GM19043 (cell line): ENCODE measurements around the gene LRP2.

Experiments
- ATAC-seq: cut with Tn5 transposase; IDR thresholded peaks from one replicate; pipeline ENCODE4 v1.9.1; 2021; ENCODE audit warnings: low read depth; ENCODE audit not compliant: unreplicated experiment

The LRP2 gene

DNA sequence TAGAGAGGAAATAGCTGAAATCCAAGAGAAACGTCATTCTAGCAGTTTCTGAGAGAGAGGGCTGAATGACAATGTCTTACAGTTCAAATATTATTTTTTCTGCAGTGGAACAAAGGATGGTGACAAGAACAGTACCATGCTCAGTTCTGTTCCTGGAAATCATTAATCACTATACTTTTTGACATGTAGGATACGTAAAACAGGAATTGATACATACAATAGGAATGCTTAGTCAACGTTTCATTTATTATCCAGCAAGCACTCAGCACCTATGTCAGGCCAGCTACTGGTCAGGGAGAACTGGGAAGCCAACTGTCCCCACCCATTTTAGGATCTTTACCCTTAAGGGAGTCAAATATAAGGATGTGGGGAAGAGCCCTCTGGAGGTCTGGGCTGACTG lies 178.3 kb downstream of the LRP2 start:
- no peak for ATAC-seq

DNA sequence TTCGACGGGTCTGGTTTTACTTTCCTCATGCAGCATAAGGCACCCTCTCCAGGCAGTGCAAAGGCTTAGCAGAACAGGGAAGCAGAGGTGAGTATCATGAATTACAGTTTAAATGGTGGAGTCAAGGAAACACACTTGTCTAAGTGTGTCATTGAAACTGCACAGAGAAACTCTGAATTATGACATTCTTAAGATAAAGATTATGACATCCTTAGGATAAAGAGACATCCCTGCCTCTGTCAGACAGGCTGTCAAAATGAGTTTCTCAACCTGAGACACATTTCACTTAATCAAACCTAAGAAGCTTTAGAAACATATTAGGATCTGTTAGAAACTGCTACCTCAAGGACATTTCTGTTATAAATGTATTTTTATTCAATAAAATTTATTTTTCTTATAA lies 179.8 kb downstream of the LRP2 start:
- no peak for ATAC-seq

DNA sequence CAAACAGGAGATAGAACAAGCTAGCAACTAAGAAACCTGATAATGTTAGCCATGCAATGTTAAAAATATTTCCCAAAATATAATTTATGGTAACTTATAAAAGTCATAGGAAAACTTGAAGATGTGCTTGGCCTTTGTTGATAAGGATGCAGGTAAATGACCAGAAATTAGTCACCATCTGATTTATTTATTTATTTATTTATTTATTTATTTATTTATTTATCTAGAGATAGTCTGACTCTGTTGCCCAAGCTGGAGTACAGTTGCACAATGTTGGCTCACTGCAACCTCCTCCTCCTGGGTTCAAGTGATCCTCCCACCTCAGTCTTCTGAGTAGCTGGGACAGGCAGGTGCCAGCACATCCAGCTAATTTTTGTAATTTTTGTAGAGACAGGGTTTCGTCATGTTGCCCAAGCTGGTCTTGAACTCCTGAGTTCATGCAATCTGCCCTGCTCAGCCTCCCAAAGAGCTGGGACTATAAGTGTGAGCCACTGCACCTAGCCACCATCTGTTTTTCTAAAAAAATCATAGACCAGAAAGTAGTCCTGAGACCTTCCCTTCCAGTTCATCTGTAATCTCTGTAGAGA lies 183.4 kb downstream of the LRP2 start:
- ATAC-seq, result no peak

DNA sequence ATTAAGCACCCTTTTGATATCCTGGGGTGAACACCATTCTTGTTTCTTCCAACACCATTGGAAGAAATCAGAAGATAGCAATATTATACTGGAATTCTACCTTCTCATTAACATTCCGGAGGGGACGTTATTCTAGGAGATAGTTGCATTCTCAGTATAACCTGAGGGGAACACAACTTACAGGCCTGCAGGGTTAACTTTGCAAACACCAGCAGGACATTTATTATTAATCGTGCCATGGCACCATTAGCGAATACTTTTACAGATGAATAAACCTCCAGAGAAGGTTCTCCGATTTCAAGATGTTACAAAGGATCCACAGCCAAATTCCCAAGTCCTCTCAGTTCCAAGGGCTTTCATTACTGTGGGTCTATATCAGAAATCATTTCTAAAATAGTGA lies 184.0 kb downstream of the LRP2 start:
- ATAC-seq, result no peak

DNA sequence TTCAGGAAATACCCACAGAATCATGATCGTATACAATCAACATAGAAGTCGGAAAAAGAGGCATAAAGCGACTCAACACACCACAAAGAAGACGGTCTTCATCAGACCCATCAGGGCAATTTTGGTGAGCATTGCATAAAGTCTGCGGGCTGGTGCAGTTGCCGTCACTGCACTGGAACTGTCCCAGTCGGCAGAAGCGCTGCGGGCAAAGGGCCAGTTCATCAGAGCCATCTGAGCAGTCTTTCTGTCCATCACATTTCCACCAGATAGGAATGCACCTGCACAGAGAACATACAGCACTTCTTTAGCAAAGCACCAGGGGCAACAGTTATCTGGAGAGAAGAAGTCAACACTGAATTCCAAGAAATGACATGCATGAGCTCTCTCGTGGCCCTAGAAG lies 187.2 kb downstream of the LRP2 start:
- ATAC-seq, result no peak

DNA sequence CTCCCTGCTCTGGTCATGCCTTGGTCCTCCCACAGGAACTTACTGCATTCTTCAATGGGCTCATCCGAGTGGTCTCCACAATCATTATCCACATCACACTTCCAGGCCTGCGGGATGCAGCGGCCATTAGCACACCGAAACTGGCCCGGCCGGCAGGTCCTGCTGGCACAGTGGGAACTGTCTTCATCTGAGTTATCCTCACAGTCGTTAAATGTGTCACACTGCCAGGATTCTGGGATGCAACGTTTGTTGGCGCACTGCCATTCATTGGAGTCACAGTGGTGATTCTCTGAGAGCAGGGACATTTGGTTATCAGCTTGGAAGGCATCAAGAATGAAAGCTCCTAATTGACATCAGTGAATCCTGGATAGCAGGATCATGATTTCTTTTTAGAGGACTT lies 188.5 kb downstream of the LRP2 start:
- ATAC-seq, result no peak

DNA sequence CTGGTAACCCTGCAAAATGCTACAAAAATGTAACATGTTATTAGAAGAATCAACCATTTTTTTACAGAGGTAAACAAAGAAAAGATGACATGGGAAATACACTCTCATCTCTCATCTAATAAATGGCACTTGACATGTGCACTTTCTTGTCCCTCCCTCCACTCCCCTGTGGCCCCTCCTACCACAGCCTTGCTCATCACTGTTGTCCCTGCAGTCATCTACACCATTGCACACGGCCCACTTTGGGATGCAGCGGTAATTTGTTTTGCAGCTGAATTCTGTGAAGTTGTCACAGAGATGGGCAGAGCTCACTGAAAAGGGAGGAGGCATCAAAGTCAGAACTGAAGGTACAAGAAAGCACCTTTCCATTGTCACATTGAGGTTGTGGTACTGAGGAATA lies 189.4 kb downstream of the LRP2 start:
- no peak for ATAC-seq

DNA sequence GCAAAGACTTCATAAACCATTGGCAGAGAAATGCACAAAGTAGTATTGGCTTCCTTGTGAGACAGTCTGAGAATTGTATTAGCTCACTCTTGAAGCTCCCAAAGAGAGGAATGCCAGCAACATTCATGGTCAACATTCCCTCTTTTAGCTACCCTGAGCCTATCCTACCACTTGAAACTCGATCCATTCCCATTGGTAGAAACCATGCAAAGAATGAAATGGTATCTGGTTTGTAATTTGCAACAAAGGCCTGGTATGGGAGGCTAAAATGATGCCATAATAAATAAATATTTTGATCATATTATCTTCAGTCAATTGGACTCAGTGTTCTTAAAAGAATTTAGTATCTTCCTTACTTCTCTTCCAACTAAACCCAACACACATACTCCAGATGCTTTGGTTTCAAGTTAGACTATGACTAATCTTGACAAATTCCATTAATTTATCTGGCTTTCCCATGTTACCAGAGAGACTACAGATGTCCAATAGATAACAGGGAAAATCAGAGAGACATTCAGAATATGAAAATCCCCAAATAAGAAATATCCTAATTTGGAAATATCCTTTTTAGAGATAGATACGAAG lies 190.1 kb downstream of the LRP2 start:
- ATAC-seq, result no peak

DNA sequence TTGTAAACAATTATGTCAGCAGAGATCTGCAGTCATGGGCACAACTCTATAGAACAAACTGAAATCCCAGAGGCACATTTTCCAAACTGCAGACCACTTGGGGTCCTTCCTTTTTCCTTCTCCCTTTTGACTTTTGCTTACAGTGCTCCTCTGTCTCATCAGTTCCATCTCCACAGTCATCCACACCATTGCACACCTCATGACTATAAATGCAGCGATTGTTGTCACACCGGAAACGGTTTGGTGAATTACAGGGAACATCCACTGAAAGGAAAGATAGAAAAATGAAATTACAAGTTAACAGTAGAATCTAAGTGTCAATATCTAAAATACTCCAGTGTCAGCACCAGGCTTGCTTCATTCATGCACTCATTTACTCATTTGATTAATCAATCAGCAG lies 196.5 kb downstream of the LRP2 start:
- ATAC-seq, result no peak

DNA sequence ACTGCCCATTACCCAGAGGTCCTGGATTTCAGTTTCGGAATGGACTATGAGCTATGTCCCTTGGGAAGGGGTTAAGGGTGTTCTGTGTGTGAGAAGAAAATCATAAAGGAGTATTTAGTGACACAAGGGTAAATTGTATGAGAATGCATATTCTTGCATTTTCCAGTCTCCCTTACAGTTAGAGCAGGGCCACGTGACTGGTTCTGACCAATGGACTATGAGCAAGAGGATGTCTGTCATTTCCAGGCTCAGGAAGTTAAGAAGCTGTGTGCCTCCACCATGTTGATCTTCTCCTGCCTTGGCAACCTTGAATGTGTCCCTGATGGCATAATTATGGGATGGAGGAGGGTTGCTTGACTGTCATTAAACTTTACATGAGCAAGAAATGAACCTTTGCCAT lies 198.0 kb downstream of the LRP2 start:
- no peak for ATAC-seq

DNA sequence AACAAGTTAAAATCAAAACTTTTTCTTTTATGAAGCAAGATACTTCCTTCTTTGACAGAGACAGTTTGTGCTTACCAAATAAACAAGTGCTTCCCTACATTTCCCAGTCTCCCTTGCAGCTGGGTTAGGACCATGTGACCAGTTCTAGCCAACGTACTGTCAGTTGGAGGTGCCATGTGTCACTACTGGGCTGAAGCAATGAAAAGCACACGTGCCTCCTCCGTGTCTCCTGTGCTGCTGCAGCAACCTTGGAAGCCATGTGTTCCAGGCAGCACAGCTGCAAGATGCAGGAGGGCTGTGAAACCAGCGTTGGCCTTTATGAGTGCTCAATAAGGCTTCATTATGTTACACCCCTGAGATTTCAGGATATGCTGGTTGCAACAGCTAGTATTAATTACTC lies 199.7 kb downstream of the LRP2 start:
- ATAC-seq, result no peak

DNA sequence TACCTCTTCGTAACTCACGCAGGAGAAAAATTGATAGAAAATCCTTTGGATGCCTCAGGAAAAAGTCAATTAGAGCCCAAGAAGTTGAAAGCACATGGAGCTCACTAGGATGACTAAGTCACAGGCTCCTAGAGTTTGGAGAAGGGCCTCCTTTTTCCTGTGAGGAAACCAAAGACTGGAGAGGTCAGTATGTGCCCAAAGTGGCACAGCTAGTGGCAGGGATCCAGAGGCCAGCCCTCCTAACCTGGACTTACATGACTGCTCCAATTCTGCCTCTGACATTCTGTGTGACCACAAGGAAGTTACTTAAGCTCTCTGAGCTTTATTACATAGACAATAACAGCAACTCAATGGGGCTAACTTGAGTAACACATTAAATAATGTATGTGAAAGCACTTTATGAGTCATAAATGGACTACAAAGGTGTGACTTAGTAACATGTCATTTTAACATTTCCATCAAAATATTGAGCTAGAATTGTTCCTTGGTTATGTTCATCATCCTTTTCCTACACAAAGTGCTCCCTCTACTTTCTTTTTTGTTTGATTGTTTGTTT lies 201.3 kb downstream of the LRP2 start:
- ATAC-seq, result no peak

DNA sequence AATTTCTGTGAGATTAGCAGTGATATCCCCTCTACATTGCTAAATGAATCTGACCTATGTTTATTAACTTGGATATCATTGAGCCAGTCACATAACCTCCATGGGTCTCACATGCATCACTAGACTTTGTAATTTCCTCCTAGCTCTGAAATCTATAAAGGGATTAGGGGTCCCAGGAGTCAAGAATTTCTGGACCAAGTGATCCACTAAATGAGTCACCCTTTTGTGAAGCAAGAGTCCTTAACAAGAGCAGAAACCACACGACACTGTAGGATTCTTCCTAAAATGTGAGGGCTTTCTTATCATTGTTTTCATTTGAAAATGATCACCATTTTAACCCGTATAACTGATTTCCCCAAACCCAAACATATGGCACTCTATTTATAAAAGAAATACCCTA lies 202.6 kb downstream of the LRP2 start:
- no peak for ATAC-seq

DNA sequence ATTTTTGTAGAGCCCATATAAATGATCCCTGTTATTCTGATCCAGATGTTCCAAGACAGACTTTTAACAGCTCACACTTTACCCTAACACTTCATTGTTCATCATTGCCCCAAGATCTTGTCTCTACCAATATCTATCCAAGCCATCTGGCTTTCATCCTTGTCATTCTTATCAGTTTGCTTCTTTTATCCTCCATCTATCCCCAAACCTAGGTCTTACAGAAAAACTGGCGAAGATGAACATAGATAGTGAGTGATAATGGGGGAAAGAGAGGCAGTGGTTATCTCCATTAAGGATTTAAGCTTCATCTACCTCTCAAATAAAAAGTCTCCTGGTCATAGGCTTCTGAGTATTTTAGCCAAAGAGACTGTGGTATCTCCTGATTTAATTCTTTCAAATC lies 203.5 kb downstream of the LRP2 start:
- ATAC-seq, result no peak

DNA sequence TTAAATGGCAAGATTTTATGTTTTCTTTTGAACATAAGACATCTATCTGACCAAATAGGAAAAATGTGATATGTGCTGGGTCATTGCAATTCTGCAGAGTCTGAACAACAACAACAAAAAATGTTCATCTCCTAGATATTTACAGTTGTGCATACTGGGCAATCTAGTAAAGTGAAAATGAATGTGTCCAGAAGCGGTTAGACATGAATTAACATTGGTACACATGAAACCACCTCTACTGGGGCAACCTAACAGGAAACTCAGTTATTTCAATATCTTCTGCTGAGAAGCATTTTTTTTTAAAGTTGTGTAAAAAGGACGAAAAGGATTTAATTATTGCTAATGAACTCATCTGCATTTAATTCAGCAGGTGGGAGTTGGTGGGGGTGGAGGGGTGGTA lies 216.1 kb downstream of the LRP2 start:
- ATAC-seq, result no peak

DNA sequence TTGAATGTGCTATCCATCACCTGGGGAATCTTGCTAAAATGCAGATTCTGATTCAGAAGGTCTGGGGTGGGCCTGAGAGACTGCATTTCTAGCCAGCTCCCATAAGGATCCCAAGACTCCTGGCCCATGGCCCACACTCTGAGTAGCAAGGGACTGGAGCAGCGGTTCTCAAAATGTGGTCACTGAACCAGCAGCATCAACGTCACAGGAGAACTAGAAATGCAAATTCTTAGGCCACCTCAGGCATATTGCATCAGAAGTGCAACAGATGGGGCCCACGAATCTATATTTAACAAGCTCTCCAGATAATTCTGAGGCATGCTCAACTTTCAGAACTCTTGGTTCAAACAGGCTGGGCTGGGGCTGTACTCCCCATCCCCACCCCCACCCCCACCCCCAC lies 218.3 kb downstream of the LRP2 start:
- ATAC-seq, result no peak

DNA sequence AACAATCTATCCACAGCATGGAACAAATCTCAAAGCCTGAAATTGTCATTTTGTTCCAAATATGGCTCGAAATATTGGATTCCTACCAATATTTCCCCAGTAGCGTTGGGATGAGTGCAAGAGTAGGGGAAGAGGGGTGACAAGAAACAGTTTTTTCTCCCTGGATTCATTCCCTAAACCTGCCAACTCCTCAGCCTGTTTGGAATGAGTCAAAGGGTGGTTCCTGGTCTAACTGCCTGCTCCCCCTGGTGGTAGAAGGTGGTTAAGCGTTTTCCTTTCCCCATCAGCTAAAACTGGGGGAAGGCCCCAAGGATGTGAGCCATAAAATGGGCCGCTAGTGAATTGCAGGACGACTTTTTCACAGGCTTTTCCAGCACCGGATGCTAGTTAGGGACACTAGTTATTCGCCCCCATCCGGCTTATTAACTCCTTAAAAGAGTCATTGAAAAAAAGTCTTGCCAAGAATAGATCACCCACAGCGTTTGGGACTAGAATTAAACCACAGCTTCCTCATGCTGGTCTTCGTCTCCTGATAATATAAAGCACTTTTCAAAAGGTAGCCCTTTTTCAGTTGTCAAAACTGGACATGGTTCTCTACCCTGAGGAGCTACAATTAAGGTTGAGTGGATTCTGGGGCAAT lies 220.5 kb downstream of the LRP2 start:
- peak; percentile 62 for ATAC-seq

DNA sequence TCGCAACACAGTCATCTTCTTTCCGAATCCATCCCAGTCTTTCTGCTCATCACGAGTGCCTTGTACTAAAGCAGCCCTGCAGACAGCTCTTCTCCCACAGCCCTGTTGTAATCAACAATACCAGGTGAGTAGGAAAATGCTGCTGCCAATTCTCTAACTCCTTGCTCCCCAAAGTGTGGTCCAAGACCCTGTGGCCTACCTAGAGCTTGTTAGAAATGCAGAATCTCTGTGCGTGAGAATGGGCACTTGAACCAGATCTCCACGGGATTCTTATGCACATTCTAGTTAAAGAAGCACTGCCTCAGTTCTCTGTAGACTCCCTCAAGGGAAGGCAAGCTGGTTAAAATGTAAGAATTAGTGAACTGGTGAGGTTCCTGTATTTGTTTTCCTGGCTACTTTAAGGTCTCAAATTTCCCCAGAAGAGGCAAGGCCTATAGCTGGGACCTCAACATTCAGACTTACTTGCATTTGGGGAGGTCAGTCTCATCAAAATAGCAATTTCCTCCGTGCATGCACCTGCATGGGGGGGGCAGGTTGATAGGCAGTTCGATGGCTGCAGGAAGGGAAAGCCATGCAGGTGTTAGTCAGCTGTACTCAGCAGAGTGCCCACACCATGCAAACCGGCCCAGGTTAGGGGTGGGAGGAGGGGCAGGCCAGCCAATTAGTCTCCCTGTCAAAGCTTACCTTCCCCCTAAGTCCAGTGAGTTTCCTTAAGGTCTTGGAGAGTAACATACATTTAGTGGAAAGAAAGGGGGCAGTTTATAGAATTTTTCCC lies 222.2 kb downstream of the LRP2 start:
- no peak for ATAC-seq

DNA sequence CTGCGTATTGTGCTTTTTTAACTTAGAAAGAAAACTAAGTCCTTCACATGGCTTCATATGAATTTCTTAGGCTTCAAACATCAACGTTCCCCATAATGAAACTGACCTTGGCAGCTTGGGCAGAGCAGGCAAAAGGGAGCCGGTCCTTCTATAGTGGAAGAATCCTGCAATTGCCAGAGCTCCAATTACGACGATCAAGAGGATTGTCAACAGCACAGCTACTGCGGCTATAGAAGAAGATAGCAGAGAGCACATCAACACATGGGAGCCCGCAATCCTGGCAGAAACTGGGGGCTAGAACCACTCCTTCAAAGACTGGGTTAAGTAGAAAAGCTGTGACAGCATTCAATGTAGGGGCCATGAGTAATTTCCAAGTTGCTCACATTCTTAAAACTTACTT lies 223.2 kb downstream of the LRP2 start:
- no peak for ATAC-seq

DNA sequence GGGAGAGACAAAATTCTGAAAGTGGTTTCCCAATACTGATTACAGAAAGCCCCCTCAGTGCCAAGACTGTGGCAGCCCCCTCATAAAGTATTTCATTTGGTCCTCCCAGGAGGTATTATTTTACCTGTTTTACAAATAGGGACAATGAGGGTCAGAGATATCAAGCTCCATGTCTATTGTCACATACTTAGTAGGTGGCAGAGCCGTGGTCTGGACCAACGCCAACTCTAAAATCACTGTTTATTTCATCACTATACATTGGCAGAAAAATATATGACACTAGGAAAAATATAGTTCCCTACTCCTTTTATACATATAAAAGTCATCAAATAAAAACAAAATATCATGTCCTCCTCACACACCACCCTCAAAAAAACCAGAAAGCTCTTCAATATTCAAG lies 224.4 kb downstream of the LRP2 start:
- no peak for ATAC-seq

DNA sequence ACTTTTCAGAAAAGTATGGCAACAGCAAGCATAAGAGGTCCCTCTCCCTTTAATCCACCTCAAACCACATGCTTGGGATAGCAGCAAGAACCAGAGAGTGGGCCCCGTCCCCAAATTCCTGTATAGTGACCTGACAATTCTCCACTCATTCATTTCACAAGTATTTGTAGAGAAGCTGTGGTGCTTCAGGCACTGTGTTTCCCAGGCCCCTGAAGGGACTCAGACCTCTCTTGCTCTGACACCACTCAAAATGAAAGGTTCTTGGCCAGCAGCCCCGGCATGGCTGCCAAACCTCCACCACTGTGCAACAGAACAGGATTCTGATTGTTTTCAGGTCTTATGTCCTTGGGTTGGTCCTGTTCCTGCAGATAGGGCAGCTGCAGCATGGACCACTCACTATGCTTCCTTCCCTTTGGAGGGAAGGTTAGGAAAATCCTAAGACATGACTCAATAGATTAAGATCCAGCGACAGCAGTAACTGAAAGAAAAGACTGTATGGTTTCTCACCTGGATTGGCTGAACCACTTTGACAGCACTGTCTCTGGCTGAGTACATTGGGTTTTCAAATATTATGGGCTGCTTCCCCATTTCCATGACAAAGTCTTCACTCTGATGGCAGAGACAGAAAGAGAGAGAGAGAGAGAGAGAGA lies 225.3 kb downstream of the LRP2 start:
- no peak for ATAC-seq
